Testis (tissue), 2 donors: ENCODE data around the gene BMPR1B.

Experiments used
- CTCF ChIP-seq, 3 experiments: fragments of 450-650 bp in 2 of 3; fragments of 200-600 bp in 1 of 3; sonication (generic) in 1 of 3; IDR thresholded peaks; one replicate each; pipeline ENCODE4 v1.5.1; 2016 to 2019; ENCODE audit warnings: antibody characterized with exemption in 3 of 3, mild to moderate bottlenecking in 2 of 3, moderate library complexity in 1 of 3
- POLR2A ChIP-seq: fragments of 450-650 bp; IDR thresholded peaks from one replicate; pipeline ENCODE4 v1.6.1; 2017; ENCODE audit warnings: antibody characterized with exemption, mild to moderate bottlenecking, moderate library complexity

- TF ChIP-seq POLR2A (no peak), CTCF (IDR thresholded peaks at IDR 0.05) (no peak)
Observed at GRCh38 chr4:94909645-94910044, 151.9 kb downstream of the BMPR1B start.
